Endodermal cell (in vitro differentiated cells): ENCODE data around the gene PCP4. TPM values are rescaled to one million over a fixed set of nuclear protein-coding genes. Genes with fewer than 3 reads are reported as not detected.

Source experiments
- DNase-seq: peaks from one replicate; pipeline ENCODE4 v3.0.0-alpha.2; 2017
- H3K27ac ChIP-seq: 2 replicates; pipeline ENCODE4 v1.5.1; 2013; ENCODE audit warnings: mild to moderate bottlenecking, low read depth, low read length, moderate library complexity
- H3K27me3 ChIP-seq: 2 replicates; pipeline ENCODE4 v1.6.1; 2013; ENCODE audit warnings: mild to moderate bottlenecking, low read length, moderate library complexity; ENCODE audit not compliant: insufficient read depth, control insufficient read depth, poor library complexity, severe bottlenecking
- H3K36me3 ChIP-seq: 2 replicates; pipeline ENCODE4 v1.7.0; 2013; ENCODE audit warnings: mild to moderate bottlenecking, low read length, moderate library complexity; ENCODE audit not compliant: control insufficient read depth, insufficient read depth
- H3K4me1 ChIP-seq: one replicate; pipeline ENCODE4 v1.7.0; 2013; ENCODE audit warnings: low read length; ENCODE audit not compliant: control insufficient read depth, insufficient read depth
- H3K4me3 ChIP-seq: 2 replicates; pipeline ENCODE4 v1.5.1; 2013; ENCODE audit warnings: mild to moderate bottlenecking, low read length, moderate library complexity
- H3K9ac ChIP-seq: 2 replicates; pipeline ENCODE4 v1.6.1; 2013; ENCODE audit warnings: mild to moderate bottlenecking, low read length, moderate library complexity; ENCODE audit not compliant: poor library complexity, severe bottlenecking; ENCODE audit errors: extremely low read depth
- H3K9me3 ChIP-seq: 2 replicates; pipeline ENCODE4 v1.6.1; 2013; ENCODE audit warnings: mild to moderate bottlenecking, low read length, moderate library complexity; ENCODE audit not compliant: control insufficient read depth
- H3K27ac Mint-ChIP-seq: 2 replicates; pipeline ENCODE4 v1.8.0; 2020; ENCODE audit warnings: mixed read lengths
- H3K27me3 Mint-ChIP-seq: 2 replicates; pipeline ENCODE4 v1.8.0; 2021; ENCODE audit warnings: mild to moderate bottlenecking, mixed read lengths; ENCODE audit not compliant: insufficient read depth
- H3K36me3 Mint-ChIP-seq: 2 replicates; pipeline ENCODE4 v1.8.0; 2020; ENCODE audit warnings: low read depth, mixed read lengths
- H3K4me1 Mint-ChIP-seq: 2 replicates; pipeline ENCODE4 v1.8.0; 2020; ENCODE audit warnings: mixed read lengths
- H3K4me3 Mint-ChIP-seq: 2 replicates; pipeline ENCODE4 v1.8.0; 2020; ENCODE audit warnings: mild to moderate bottlenecking, moderate library complexity, mixed read lengths
- H3K9me3 Mint-ChIP-seq: 2 replicates; pipeline ENCODE4 v1.8.0; 2020; ENCODE audit warnings: mild to moderate bottlenecking, mixed read lengths
- WGBS, 2 experiments: methylation state at CpG; one replicate each; pipeline versions ENCODE4 v1.1.5 to v1.1.7; 2013; ENCODE audit warnings: missing lambda C conversion rate in 2 of 2, mixed read lengths in 1 of 2; ENCODE audit not compliant: insufficient coverage in 1 of 2, insufficient read length in 1 of 2; 5-methylcytosine and 5-hydroxymethylcytosine counted together
- total RNA-seq, 2 donors: library from RNA; stranded (reverse); fragmentation: NEBNext Ultra II Directional in 1 of 2; extraction: Animal tissue kit (Norgen Biotek cat#: 25700) in 1 of 2; gene quantifications; 2 replicates in 1 of 2; 3 replicates in 1 of 2; pipeline ENCODE4 v1.2.1, GENCODE V29; 2021
- TF ChIP-seq, protein P1 (sequence below): fragments of 200-600 bp; sonication (generic); conservative IDR thresholded peaks from 2 replicates; pipeline ENCODE4 v1.5.0; 2021; ENCODE audit warnings: antibody characterized with exemption, mild to moderate bottlenecking

Gene PCP4
- total RNA-seq, 2 donors from 2014 or later: 0.44 TPM; not detected in 1

DNA sequence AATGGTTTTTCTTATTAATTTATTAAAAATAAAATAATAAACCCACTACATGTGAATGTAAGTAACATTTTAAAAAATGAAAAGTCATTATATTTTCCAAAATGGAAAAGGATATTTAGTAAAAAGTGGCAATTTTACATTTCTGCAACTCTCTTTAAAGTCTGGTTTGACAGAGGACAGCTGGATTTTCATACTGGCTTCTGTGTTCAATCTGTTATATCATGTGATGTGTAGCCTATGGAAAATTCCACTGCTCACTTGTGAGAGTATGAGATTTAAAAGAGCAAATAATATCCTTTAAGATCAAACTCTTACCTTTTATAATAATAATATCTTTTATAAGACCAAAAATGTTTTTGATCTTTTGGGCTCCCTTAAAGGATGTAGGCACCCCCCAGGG lies 33.7 kb downstream of the PCP4 start:
- TF ChIP-seq, protein P1, sequence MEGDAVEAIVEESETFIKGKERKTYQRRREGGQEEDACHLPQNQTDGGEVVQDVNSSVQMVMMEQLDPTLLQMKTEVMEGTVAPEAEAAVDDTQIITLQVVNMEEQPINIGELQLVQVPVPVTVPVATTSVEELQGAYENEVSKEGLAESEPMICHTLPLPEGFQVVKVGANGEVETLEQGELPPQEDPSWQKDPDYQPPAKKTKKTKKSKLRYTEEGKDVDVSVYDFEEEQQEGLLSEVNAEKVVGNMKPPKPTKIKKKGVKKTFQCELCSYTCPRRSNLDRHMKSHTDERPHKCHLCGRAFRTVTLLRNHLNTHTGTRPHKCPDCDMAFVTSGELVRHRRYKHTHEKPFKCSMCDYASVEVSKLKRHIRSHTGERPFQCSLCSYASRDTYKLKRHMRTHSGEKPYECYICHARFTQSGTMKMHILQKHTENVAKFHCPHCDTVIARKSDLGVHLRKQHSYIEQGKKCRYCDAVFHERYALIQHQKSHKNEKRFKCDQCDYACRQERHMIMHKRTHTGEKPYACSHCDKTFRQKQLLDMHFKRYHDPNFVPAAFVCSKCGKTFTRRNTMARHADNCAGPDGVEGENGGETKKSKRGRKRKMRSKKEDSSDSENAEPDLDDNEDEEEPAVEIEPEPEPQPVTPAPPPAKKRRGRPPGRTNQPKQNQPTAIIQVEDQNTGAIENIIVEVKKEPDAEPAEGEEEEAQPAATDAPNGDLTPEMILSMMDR: no peak
- H3K4me1 Mint-ChIP-seq: no peaks in the 10 kb centered on the region
- Histone ChIP-seq H3K27ac (no peak overlapping the region), H3K4me1 (no peaks in the 10 kb centered on the region), H3K4me3 (no peak overlapping the region), H3K36me3 (no peaks in the 10 kb centered on the region), H3K9me3 (no peaks in the 10 kb centered on the region), H3K9ac (no peak overlapping the region), H3K27me3 (no peaks in the 10 kb centered on the region)
- H3K27ac Mint-ChIP-seq: no peak overlapping the region
- no peaks in the 10 kb centered on the region for H3K36me3 Mint-ChIP-seq
- no peak overlapping the region for H3K4me3 Mint-ChIP-seq
- no peaks in the 10 kb centered on the region for H3K9me3 Mint-ChIP-seq
- H3K27me3 Mint-ChIP-seq: no peaks in the 10 kb centered on the region
- DNase-seq: no peak

DNA sequence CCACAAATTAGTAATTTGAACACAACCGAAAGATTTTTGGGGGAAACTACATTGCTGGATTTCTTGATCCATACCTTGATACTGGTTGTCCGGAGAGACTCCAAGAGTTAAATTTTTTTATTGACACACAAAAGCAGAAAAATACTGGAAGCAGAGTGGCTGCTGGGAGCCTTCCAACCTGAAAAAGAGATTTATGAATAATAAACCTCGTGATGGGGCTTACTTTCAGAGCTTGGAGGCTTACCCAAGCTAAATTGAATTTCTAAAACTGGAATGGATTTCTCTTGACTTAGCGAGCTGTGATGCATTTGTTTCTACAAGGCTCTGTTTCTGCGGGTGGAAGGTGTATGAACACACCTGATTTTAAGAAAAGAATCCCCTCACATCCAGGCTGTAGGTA lies 35.7 kb downstream of the PCP4 start:
- H3K27ac Mint-ChIP-seq: no peak overlapping the region
- no peaks in the 10 kb centered on the region for H3K27me3 ChIP-seq
- no peaks in the 10 kb centered on the region for H3K9me3 Mint-ChIP-seq
- no peak overlapping the region for H3K4me3 Mint-ChIP-seq
- DNase-seq: no peak
- TF ChIP-seq, protein P1: no peak
- no peaks in the 10 kb centered on the region for H3K4me1 ChIP-seq
- no peaks in the 10 kb centered on the region for H3K9me3 ChIP-seq
- peaks cover 1% of the 10 kb centered on the region for H3K27me3 Mint-ChIP-seq
- H3K27ac ChIP-seq: no peak overlapping the region
- H3K4me1 Mint-ChIP-seq: no peaks in the 10 kb centered on the region
- no peak overlapping the region for H3K9ac ChIP-seq
- WGBS, 2 experiments: 85 to 91% methylated on average over 3 to 5 of the region's 5 CpGs
- H3K36me3 Mint-ChIP-seq: no peaks in the 10 kb centered on the region
- H3K4me3 ChIP-seq: no peak overlapping the region
- no peaks in the 10 kb centered on the region for H3K36me3 ChIP-seq

DNA sequence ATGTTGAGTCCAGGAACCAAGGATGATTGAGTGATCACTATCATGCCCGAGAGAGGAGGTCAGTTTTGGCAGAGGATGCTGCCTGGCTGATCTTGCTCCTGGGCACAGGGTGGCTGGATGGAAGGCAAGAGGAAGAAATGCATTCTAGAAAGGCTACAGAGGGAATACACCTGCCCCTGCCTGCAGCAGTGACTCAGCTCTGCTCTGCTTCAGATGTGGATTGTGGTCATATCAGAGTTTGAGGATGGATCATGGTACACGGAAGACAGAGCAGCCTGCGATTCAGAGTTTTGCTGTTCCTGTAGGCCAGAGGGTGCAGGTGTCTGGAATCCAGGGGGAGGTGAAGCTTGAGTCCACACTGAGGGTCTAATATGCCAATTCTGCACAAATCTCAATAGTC lies 37.2 kb downstream of the PCP4 start:
- no peak overlapping the region for H3K4me3 ChIP-seq
- no peak overlapping the region for H3K4me3 Mint-ChIP-seq
- H3K4me1 Mint-ChIP-seq: no peaks in the 10 kb centered on the region
- H3K36me3 Mint-ChIP-seq: no peaks in the 10 kb centered on the region
- no peak overlapping the region for H3K9ac ChIP-seq
- H3K27ac ChIP-seq: no peak overlapping the region
- TF ChIP-seq, protein P1: no peak
- no peaks in the 10 kb centered on the region for H3K9me3 Mint-ChIP-seq
- H3K27me3 ChIP-seq: no peaks in the 10 kb centered on the region
- no peaks in the 10 kb centered on the region for H3K4me1 ChIP-seq
- no peak for DNase-seq
- no peaks in the 10 kb centered on the region for H3K9me3 ChIP-seq
- WGBS, 2 experiments: 90 to 95% methylated on average over 3 of the region's 3 CpGs
- H3K27me3 Mint-ChIP-seq: peaks cover 1% of the 10 kb centered on the region
- H3K27ac Mint-ChIP-seq: no peak overlapping the region
- no peaks in the 10 kb centered on the region for H3K36me3 ChIP-seq
